ENCODE results near the gene TNFRSF1A. TPM values are rescaled to one million over a fixed set of nuclear protein-coding genes. Genes with fewer than 3 reads are reported as not detected.

Gene TNFRSF1A
- total RNA-seq, 1 experiment from 2014 or later = 108 TPM

GRCh38 chr12:6315704-6316597 is 25.9 kb downstream of the TNFRSF1A start:
- H3K4me1 ChIP-seq (ENCODE audit: control insufficient read depth, insufficient read depth, low read length) = no peaks in the 10 kb centered on the region
- in situ Hi-C loops (cut with HindIII; ENCODE audit: low pct_unique_long_range_greater_than_20kb, low sequenced_read_pairs) (no loop called here), intact Hi-C loops (cut with micrococcal nuclease; ENCODE audit: unreplicated experiment) (no loop called here)
- no peak for DNase-seq (ENCODE audit: low read depth, low spot score)
- H3K36me3 ChIP-seq (ENCODE audit: control insufficient read depth, insufficient read depth, low read length) = no peaks in the 10 kb centered on the region
- H3K9me3 ChIP-seq (ENCODE audit: control insufficient read depth, insufficient read depth, low read depth, low read length) = no peaks in the 10 kb centered on the region
- no peak for ATAC-seq
- no peak overlapping the region for H3K27ac ChIP-seq (ENCODE audit: low read length)
- no peaks in the 10 kb centered on the region for H3K27me3 ChIP-seq (ENCODE audit: control insufficient read depth, insufficient read depth, low read length)
- no TSS peak for BruUV-seq (replicated peaks)
- CTCF ChIA-PET = no interaction called here
- no peak overlapping the region for H3K4me3 ChIP-seq (ENCODE audit: low read depth in 2 of 2, low read length in 2 of 2)
- POLR2A ChIA-PET = no interaction called here
- TF ChIP-seq POLR2AphosphoS5 (IDR thresholded peaks at IDR 0.05; ENCODE audit: low read depth, low read length) (no peak), CTCF (IDR thresholded peaks at IDR 0.05) (no peak), SIN3A (IDR thresholded peaks at IDR 0.05; ENCODE audit: borderline replicate concordance, insufficient read depth, low read depth, low read length) (no peak), TCF7L2 (IDR thresholded peaks at IDR 0.05; ENCODE audit: low read depth, low read length) (no peak)
- TF ChIP-seq, protein P1, sequence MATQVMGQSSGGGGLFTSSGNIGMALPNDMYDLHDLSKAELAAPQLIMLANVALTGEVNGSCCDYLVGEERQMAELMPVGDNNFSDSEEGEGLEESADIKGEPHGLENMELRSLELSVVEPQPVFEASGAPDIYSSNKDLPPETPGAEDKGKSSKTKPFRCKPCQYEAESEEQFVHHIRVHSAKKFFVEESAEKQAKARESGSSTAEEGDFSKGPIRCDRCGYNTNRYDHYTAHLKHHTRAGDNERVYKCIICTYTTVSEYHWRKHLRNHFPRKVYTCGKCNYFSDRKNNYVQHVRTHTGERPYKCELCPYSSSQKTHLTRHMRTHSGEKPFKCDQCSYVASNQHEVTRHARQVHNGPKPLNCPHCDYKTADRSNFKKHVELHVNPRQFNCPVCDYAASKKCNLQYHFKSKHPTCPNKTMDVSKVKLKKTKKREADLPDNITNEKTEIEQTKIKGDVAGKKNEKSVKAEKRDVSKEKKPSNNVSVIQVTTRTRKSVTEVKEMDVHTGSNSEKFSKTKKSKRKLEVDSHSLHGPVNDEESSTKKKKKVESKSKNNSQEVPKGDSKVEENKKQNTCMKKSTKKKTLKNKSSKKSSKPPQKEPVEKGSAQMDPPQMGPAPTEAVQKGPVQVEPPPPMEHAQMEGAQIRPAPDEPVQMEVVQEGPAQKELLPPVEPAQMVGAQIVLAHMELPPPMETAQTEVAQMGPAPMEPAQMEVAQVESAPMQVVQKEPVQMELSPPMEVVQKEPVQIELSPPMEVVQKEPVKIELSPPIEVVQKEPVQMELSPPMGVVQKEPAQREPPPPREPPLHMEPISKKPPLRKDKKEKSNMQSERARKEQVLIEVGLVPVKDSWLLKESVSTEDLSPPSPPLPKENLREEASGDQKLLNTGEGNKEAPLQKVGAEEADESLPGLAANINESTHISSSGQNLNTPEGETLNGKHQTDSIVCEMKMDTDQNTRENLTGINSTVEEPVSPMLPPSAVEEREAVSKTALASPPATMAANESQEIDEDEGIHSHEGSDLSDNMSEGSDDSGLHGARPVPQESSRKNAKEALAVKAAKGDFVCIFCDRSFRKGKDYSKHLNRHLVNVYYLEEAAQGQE (IDR thresholded peaks at IDR 0.05; ENCODE audit: insufficient read depth in 1 of 2, low read depth in 2 of 2, low read length in 1 of 2) = no peak

GRCh38 chr12:6315184-6315583 is 26.7 kb downstream of the TNFRSF1A start:
- CTCF ChIA-PET = no interaction called here
- no peak overlapping the region for H3K27ac ChIP-seq (ENCODE audit: low read length)
- no peak overlapping the region for H3K4me3 ChIP-seq (ENCODE audit: low read depth in 2 of 2, low read length in 2 of 2)
- TF ChIP-seq, protein P1 (IDR thresholded peaks at IDR 0.05; ENCODE audit: insufficient read depth in 1 of 2, low read depth in 2 of 2, low read length in 1 of 2) = no peak
- TF ChIP-seq SIN3A (IDR thresholded peaks at IDR 0.05; ENCODE audit: borderline replicate concordance, insufficient read depth, low read depth, low read length) = no peak
- no peak for TF ChIP-seq TCF7L2 (IDR thresholded peaks at IDR 0.05; ENCODE audit: low read depth, low read length)
- TF ChIP-seq POLR2AphosphoS5 (IDR thresholded peaks at IDR 0.05; ENCODE audit: low read depth, low read length) = no peak
- TF ChIP-seq CTCF (IDR thresholded peaks at IDR 0.05) = no peak
- ATAC-seq (no peak), DNase-seq (ENCODE audit: low read depth, low spot score) (no peak)
- in situ Hi-C loops (cut with HindIII; ENCODE audit: low pct_unique_long_range_greater_than_20kb, low sequenced_read_pairs) = no loop called here
- intact Hi-C loops (cut with micrococcal nuclease; ENCODE audit: unreplicated experiment) = no loop called here
- H3K9me3 ChIP-seq (ENCODE audit: control insufficient read depth, insufficient read depth, low read depth, low read length) = no peaks in the 10 kb centered on the region
- no peaks in the 10 kb centered on the region for H3K36me3 ChIP-seq (ENCODE audit: control insufficient read depth, insufficient read depth, low read length)
- POLR2A ChIA-PET = no interaction called here
- H3K4me1 ChIP-seq (ENCODE audit: control insufficient read depth, insufficient read depth, low read length) = no peaks in the 10 kb centered on the region
- BruUV-seq (replicated peaks) = no TSS peak
- no peaks in the 10 kb centered on the region for H3K27me3 ChIP-seq (ENCODE audit: control insufficient read depth, insufficient read depth, low read length)
